Suprapubic skin (tissue), 4 donors: ENCODE results near the gene DOHH.

Experiments
- POLR2A ChIP-seq, 2 donors: fragments of 450-650 bp; IDR thresholded peaks; one replicate each; pipeline ENCODE4 v1.6.1; 2017; ENCODE audit warnings: antibody characterized with exemption in 2 of 2, mild to moderate bottlenecking in 2 of 2, moderate library complexity in 2 of 2
- POLR2AphosphoS5 ChIP-seq, 3 donors: sonication (generic); formaldehyde crosslinking; IDR thresholded peaks; one replicate each; pipeline ENCODE4 v1.6.1; 2017; ENCODE audit warnings: antibody characterized with exemption in 3 of 3

DNA sequence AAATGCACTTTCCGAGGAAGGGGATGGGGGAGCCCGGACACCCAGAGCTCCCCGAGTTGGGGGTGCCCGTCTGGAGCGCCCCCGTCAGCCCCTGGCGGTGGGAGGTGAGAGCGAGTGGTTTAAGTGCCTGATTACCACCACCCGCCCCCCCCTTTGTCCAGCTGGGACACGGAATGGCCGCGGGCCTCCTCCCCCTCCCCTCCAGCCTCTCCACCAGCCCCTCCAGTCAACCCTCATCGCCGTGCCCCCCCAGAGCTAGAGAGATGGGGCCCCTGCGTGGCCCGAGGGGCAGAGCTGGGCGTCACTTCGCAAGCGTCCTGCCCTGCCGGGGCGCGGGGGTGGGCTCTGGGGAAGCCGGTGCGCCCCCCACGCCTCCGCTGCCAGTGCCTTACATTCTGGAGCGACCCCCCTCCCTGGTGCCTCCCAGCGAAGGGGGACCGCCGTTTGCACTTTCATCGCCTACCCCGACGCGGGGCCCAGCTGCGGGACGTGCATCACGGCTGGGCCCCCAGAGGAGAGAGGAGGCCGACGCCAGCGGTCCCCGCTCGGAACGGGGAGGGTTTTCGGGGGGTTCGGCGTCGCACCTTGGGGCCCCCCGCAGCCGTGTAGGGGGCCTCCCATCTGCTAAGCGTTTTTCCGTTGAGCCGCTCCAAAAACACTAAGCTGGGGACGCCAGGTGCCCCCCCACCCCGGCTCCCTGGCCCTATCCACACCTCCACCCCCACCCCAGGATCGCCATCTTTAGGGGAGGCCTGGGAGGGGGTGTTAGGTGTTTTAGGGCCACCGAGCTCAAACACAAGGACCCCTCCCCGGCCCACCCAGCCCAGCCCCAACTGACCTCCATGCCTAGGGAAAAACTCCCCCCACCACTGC, 36.5 kb downstream of the DOHH start:
- TF ChIP-seq POLR2A (IDR thresholded peaks at IDR 0.05), result no peak
- TF ChIP-seq POLR2AphosphoS5 (IDR thresholded peaks at IDR 0.05), result no peak
